GM10847 (cell line): Measurements from ENCODE around the gene EML5.
A peak's percentile ranks its signal among the peaks of the same experiment; 100 is the strongest.

Experiments
- POLR2A ChIP-seq: IDR thresholded peaks from 2 replicates; pipeline ENCODE4 v1.6.1; 2011; ENCODE audit not compliant: insufficient read length; ENCODE audit errors: extremely low read depth

Gene EML5

DNA sequence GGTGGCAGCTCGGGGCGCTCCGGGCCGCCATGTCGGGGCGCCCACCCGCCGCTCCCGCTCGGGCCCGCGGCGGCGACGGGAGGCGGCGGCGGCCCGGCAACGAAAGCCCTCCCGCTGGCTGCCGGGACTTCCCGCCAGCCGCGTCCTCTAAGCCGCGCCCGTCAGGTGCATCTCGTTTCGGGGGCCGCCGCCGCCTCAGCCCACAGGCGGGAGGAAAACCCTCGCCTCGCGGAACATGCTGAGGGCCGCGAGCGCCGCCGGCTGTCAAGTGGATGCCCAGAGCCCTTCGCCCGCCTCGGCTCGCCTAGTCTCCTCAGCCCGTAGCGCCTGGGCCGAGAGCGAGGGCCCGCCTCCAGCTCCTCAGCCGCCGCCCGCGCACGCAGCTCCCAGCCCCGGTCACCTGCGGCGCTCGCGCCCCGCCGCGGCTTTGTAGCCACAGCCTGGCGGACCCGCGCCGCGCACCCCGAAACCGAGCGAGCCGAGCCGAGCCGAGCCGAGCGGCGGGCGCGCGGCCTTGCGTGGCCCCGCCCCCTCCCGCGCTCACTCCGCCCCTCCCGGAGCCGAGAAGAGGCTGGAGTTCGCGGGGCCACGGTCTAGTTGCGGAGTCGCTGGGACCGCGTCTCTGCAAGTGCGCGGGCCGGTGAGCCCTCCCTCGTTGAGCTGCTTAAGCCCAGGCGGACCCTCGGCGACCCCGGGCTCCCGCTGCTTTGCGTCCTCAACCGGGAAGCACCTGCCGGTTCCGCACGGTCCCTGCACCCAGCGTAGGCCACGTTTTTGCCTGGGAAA, at the start of gene EML5:
Gene EML5 (minus strand): TSS at position 481 of the 786 bp plus-strand sequence. CDS start 450 bp downstream, at position 31.
- no peak for TF ChIP-seq POLR2A

DNA sequence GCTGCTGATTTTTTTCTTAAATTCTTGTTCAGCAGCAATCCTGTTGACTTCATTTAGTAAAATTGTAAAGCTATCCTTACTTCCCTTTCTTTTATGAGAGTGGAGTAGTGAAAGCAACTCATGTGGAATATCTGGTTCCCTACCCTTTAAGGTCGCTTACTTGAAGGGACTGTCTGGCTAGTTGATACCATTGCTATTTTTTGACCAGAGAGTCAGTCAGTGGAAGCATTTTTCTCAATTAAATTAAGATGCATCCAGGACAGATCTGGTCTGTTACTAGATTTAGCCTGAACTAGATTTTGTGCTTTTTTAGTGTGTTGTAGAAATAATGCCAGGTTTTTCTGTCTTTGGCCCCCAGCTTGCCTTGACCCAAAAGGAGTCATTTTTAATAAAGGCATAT, 49.7 kb upstream of the EML5 start:
- TF ChIP-seq POLR2A = no peak

DNA sequence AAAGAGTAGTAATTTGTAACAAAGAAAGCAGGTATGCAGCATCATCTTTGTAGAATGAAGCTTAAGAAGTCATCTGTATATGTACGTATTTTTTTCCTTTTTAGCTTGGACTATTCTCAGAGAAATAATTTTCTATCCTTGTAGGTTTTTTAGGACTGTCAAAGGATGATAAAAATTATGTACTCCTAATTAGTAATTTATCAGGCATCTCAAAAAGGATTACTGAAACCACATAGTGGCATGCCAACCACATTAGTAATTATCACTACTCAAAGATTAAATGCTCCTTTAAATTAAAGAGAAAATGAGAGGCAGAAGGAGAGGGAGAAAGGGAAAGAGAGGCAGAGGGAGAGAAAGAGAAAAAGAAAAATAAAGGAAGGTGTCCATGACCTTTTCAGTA, 49.0 kb upstream of the EML5 start:
- no peak for TF ChIP-seq POLR2A

DNA sequence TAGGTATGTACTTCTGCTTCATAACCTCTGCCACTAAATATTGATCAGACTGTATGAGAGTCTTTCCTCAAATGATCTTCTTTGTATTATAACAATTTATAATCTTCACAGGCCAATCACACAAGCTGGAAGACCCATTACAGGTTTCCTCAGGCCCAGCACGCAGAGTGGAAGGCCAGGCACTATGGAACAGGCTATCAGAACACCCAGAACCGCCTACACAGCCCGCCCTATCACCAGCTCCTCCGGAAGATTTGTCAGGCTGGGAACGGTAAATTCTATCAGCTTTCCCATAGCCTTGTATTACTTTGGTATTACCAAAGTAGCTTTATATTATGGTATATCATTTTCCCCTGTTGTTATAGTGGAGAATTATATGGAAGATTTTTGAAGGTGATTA, 48.2 kb upstream of the EML5 start:
- TF ChIP-seq POLR2A = no peak

DNA sequence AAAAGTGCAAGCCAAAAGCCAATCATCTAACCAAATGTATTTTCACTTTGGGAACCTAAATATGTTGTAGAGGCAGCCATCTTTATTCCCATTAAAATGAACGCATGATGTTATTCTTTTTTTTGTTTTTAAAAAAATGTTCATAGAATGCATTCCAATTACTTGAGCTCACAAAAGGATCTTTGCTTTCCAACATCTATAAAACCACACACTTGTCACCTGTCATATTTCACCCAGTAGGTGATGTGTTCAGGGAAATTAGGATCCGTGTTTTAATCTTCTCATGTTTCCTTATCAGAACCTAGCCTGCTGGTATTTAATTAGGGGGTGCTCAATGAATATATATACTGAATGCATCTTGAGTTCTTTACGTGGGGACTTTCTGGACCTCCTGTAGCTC, 45.3 kb upstream of the EML5 start:
- TF ChIP-seq POLR2A = no peak

DNA sequence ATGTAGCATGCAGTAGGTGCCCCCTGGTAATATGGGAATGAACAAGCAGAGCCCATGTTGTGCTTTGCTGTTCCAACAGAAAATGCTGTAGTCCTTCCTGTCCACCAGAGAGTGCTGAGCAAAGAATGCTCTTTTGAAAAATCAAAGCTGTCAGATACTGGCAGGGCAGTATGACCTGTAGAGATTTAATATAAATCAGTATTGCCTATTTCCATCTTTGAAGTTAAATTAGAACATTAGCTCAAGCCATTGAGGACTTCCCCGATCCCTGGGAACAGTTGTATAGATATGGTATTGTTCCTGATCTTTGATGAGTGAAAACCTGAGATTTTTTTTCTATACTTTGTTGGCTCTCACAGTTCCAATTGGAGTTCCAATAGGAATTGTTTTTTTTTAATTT, 44.7 kb upstream of the EML5 start:
- TF ChIP-seq POLR2A = no peak

DNA sequence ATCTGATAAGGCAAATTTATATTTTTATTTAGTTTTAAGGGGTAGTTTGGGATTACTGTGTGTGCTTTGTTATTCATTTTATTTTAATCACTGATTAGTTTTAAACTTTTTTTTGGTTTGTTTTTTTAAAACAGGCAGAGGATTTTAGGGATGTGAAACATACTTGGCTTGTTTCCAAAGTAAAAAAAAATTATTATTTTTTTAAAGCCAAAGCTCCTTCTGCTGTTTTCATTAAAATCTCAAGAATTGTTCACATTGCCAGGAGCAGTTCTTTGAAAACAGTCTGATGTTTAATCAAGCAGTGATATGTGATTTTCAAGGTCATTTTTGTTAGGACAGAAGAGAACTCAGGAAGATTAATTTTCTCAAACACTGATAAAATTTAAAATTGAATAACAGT, 42.9 kb upstream of the EML5 start:
- TF ChIP-seq POLR2A = no peak

DNA sequence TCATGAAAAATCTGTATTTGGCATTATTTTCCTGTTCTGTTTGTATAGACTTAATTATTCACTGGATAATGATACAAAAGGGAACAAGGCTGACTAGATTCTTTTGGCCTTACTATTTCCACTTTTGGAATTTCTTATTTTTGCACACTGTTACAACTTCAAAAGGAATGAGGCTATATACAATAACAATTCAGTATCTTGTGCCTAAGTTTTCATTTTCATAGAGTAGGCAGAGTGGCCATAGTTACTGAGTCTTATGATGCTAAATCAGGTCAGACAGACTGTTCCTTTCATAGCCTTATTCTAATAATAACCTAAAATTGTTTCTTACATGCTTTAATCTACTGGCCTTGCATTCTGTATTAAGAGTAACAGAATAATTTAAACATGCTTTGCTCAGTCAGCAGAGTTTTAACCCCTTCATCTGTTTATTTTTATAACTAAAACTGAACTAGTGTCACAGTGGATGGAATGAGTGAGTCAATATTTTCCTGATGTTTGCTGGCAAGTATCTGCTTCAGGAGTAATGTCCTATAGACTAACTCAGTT, 42.2 kb upstream of the EML5 start:
- TF ChIP-seq POLR2A = no peak

DNA sequence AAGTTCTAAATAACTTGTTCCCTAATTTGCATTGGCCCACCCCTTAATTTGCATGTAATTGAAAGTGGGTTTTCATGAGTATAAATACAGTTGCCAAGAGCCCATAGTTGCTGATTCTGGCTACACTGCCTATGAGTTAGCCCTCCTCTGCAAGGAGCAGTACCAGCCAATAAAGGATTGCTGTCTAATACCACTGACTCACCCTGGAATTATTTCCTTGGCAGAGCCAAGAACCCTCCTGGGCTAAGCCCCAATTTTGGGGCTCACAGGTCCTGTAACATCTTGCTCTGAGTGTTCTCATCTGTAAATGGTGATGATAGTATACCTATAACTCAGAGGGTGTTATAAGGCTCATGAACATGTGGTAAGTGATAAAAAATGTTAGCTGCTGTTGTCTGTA, 38.5 kb upstream of the EML5 start:
- no peak for TF ChIP-seq POLR2A

DNA sequence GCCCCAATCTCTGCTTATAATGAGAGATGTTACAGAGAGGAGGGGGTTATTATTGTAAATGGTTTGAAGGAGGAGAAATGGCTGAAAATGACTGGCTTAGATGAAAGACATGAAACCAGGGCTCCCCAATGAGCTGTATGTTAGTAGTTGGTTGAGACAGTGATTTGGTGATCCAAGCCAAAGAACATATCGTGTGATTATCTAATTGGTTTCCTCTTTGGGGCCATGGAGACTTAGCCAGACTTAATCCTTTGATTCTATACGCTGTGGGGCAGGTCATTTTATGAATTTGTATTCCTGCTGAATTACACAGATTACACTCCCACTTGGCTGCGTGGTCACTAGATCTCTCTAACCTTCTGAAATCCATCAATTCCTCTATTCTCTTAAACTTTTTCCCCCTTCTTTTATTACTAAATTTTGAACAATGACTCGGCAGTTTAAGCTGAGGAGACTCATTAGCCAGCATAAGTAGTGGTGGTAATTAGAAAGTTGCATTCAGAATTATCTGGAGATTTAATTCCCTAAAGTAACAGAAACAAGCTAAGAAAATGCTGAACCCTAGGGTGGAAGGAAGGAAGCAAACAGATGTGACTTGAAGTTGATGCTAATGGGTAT, 37.0 kb upstream of the EML5 start:
- TF ChIP-seq POLR2A = no peak

DNA sequence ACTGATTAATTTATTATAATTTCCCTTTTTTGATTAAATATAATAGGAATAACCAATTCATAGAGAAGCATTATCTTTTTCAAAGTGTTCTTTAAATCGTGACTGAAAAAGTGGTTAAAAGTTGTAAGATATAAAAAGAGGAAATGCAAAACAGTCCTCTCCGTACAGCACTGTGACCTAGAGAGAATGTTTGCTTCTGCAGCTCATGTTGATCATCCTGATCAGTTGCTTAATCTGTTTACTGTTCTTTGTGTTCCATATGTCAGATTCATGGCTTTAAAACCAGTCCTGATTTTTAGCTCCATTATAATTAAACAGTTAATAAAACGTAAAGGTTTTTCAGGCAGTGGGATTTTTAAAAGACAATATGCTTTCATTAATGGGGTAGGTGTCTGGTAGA, 36.4 kb upstream of the EML5 start:
- TF ChIP-seq POLR2A = no peak

DNA sequence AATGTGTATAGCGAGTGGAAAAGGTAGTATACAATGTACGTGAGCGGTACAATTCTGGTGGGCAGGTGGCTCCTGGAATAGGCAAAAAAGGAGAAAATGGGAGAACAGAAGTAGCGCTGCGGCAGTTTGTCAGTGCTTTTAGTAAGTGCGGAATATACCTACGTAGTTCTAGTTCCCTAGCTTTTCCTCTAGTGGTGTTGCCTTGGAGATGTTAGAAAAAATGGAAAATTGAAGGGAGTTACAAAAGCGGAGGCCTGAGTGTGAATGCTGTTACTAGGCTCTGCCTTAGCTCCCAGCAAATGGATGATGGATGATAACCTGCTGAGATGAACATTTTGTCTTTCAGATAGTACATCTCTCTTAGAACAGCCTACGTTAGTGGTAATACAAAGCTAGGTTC, 32.8 kb upstream of the EML5 start:
- TF ChIP-seq POLR2A = no peak

DNA sequence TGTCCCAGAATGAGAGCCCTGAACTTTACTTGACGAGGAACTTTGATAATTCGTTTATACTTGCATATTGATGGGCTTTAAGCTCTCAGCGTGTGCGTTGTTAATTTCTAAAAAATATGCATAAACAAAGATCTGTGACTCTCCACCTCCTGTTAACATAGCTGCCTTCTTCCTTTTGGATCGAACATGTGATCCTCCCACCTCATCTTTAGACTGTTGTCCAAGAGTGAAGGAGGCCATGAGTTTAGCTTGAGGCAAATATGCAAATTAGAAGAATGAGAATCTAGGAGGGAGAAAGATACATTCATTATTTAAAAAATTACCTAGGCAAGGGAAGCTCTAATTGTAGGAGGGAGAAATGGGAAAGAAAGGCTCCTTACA, 32.3 kb upstream of the EML5 start:
- TF ChIP-seq POLR2A = no peak

DNA sequence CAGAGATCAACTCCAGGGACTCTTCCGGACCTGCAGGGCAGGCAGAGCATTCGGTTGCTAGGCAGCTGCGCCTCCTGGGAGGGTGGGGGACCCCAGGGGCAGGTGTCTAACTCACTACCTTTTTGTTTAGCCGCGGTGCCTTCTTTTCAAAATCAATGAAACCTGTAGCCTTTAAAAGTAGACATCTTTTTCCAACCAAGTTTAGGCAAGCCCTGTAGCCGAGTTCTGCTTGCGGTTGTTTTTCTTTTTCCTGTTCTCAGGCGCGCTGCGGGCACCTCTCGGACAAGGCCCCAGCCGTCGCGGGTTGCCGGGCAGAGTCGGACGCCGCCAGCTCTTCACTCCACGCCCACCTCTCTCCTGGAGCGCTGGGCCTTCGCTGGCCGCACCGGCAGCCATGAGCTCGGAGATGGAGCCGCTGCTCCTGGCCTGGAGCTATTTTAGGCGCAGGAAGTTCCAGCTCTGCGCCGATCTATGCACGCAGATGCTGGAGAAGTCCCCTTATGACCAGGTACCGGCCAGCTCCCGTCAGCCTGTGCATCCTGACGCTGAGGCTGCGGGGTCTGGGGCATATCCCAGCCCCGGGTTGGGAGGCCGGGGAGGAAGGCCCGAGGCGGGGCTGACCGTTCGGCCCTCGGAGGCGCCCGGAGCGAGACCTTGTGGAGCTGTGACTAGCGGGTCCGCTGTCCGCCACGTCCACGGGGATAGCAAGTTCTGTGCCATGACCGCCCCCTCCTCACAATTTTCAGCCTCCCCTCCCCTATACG, 31.7 kb upstream of the EML5 start, which contains the start of gene TTC8:
Gene TTC8 (plus strand): TSS at position 338 of the 764 bp plus-strand sequence. CDS start 57 bp downstream, at position 395.
- peak; percentile 37 for TF ChIP-seq POLR2A

DNA sequence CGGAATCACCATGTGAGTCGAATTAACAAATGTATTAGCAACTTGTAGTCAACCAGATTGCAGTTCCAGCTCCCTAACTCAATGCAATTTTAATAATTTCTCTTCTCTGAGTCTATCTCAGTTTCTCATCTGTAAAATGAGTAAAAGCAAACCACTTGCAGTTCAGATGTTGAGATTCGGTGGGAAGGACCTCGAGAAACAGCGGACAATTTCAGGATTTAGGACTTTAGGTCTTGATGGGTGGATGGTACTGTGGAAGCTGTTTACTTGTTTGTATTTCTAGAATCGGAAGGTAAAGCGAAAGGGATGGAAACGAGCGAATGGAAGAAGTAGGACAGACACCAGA, 31.2 kb upstream of the EML5 start:
- TF ChIP-seq POLR2A = no peak

DNA sequence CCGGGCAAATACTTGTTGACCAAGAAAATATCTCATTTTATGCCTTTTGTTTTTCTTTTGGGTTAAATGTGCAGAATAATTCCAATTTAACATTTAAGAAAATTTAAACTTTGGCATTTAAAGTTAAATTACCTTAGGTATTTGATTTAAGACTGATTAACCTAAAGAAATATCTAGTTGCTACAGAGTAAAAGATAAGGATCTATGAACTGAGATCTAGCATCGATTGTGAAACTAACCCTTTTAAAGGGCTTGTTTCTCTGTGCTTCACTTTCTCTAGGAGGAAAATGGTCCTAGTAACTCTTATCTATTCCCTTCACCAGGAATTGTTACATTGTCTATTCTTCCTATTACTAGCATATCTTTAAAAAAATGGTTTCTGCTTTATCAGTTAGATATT, 29.1 kb upstream of the EML5 start:
- no peak for TF ChIP-seq POLR2A
